ENCODE data around the gene SERPINA5. TPM values are rescaled to one million over a fixed set of nuclear protein-coding genes. Genes with fewer than 3 reads are reported as not detected.
A peak's percentile ranks its signal among the peaks of the same experiment; 100 is the strongest.

The SERPINA5 gene
- total RNA-seq, 1 donor = 0.09 TPM

DNA sequence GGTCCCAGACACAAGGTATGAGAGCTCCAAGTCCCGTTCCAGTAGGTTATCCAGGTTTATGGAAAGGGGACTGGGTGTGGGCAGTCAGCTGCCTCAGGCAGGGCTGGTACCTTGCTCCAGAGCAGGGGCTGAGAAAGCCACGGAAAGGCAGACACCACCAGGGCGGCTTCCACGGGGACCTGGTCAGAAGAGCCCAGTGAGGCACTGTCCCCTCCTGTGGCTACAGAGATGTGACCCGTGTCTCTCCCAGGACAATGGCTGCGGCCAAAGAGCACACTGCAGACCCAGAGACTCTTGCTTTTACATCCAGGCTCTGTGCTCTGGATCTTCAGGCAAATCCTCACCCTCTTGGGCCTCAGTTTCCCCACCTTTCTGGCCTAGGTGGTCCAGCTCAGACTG is 11.2 kb upstream of the SERPINA5 start:
- TF ChIP-seq, protein P1, sequence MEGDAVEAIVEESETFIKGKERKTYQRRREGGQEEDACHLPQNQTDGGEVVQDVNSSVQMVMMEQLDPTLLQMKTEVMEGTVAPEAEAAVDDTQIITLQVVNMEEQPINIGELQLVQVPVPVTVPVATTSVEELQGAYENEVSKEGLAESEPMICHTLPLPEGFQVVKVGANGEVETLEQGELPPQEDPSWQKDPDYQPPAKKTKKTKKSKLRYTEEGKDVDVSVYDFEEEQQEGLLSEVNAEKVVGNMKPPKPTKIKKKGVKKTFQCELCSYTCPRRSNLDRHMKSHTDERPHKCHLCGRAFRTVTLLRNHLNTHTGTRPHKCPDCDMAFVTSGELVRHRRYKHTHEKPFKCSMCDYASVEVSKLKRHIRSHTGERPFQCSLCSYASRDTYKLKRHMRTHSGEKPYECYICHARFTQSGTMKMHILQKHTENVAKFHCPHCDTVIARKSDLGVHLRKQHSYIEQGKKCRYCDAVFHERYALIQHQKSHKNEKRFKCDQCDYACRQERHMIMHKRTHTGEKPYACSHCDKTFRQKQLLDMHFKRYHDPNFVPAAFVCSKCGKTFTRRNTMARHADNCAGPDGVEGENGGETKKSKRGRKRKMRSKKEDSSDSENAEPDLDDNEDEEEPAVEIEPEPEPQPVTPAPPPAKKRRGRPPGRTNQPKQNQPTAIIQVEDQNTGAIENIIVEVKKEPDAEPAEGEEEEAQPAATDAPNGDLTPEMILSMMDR (IDR thresholded peaks at IDR 0.05; ENCODE audit: insufficient read depth, low read length) = no peak
- DNase-seq (ENCODE audit: low read depth) = no peak
- H3K4me3 ChIP-seq (ENCODE audit: low read depth, low read length) = no peak overlapping the region

DNA sequence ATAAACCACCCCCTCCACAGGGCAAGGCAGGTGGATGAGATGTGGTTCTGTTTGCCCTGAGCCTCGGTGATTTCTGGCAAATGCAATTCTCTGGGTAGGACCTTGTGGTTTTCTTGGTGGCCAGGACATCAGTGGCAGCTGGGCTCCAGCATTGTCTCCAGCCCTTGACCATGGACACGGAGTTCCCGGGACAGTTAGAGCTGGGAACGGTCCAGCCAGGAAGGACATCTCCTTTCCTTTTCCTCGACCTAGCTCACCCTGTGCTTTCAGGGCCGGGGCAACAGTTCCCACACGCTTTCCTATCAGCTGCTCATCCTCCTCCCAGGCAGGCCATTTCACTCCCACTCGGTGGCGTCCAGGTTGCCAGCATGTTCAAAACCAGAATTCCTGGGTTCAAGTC is 10.8 kb upstream of the SERPINA5 start:
- no peak for DNase-seq (ENCODE audit: low read depth)
- TF ChIP-seq, protein P1 (IDR thresholded peaks at IDR 0.05; ENCODE audit: insufficient read depth, low read length) = no peak
- no peak overlapping the region for H3K4me3 ChIP-seq (ENCODE audit: low read depth, low read length)

DNA sequence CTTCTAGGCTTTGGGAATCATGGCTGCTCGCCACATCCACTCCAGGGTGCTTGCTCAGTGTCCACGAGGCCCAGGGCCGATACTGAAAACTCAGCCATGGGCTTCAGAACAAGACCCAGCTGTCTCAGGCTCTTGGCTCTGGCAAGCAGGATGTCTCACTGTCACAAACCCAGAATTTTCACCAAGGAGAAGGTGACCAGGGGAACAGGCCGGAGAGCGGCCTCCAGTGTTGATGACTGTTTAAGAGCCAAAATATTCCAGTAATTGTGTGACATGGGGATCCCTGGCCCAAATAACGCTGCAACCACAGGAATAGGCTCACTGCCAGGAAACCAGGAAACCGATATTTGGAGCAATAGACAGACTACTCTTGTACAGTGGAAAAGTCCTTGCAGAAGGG is 9.8 kb upstream of the SERPINA5 start:
- H3K4me3 ChIP-seq (ENCODE audit: low read depth, low read length) = no peak overlapping the region
- TF ChIP-seq, protein P1 (IDR thresholded peaks at IDR 0.05; ENCODE audit: insufficient read depth, low read length) = no peak
- peak; percentile 49 for DNase-seq (ENCODE audit: low read depth)

DNA sequence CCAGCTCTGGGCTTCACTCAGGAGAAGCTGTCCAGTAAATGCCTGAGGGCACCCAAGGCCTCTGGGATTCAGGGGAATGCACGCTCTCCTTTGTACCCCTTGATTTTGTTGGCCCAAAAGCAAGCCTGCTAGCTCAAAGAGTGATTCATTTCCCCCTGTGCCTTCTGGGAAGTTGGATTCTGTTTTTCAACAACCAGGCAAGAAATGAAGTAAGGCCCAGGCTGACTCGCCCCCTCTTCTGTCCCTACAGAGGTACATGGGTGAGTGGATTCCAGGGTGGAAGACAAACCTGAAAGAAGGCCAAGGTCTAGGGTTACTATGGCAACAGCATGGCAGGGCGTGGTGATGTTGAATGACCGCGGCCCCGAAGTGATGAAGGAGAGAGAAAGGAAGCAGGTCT is 9.3 kb upstream of the SERPINA5 start:
- DNase-seq (ENCODE audit: low read depth) = peak; percentile 63
- TF ChIP-seq, protein P1 (IDR thresholded peaks at IDR 0.05; ENCODE audit: insufficient read depth, low read length) = no peak

GRCh38 chr14:94572637-94573303 is 8.5 kb upstream of the SERPINA5 start:
- no peak overlapping the region for H3K4me3 ChIP-seq (ENCODE audit: low read depth, low read length)
- no peak for DNase-seq (ENCODE audit: low read depth)
- TF ChIP-seq, protein P1 (IDR thresholded peaks at IDR 0.05; ENCODE audit: insufficient read depth, low read length) = no peak

More for the DNA sequence above, 9.3 kb upstream of the SERPINA5 start:
- H3K4me3 ChIP-seq (ENCODE audit: low read depth, low read length) = no peak overlapping the region

- TF ChIP-seq, protein P1 (IDR thresholded peaks at IDR 0.05; ENCODE audit: insufficient read depth, low read length) = no peak
- H3K4me3 ChIP-seq (ENCODE audit: low read depth, low read length) = no peak overlapping the region
- DNase-seq (ENCODE audit: low read depth) = no peak
These were observed 7.5 kb upstream of the SERPINA5 start for GRCh38 chr14:94573475-94574277.
